H1 (cell line): ENCODE data around the gene CEACAM16. TPM values are rescaled to one million over a fixed set of nuclear protein-coding genes. Genes with fewer than 3 reads are reported as not detected.

ENCODE experiments used
- CTCF ChIA-PET: fragments of 300-600 bp; sonication (Branson Sonifier 250); formaldehyde crosslinking; loops from one replicate; lab custom pipeline; 2021; ENCODE audit not compliant: partially characterized antibody; lab: Charles Lee
- POLR2A ChIA-PET: fragments of 300-600 bp; sonication (Branson Sonifier 250); formaldehyde crosslinking; loops from one replicate; lab custom pipeline; 2021; ENCODE audit warnings: inconsistent platforms; ENCODE audit not compliant: partially characterized antibody; lab: Charles Lee
- DNase-seq, 2 experiments: peaks; one replicate each; pipeline versions ENCODE4 v3.0.0 to v3.0.0-alpha.2; 2010 to 2022; ENCODE audit warnings: low spot score in 2 of 2, low read depth in 1 of 2, mixed read lengths in 1 of 2
- FAIRE-seq: peaks from 2 replicates; lab custom pipeline; 2011; peaks lifted over from hg19 to GRCh38; lab: Jason Lieb, UNC
- H2AFZ ChIP-seq: 2 replicates; pipeline ENCODE4 v1.8.1; 2012; ENCODE audit warnings: low read length, inconsistent platforms
- H2AK5ac ChIP-seq: 2 replicates; pipeline ENCODE4 v1.6.1; 2013; ENCODE audit warnings: low read depth, low read length
- H2BK120ac ChIP-seq: replicated peaks from 2 replicates; pipeline ENCODE3; 2013; ENCODE audit warnings: low read depth, low read length, inconsistent platforms
- H2BK12ac ChIP-seq: 2 replicates; pipeline ENCODE4 v1.6.1; 2013; ENCODE audit warnings: low read depth, low read length
- H2BK15ac ChIP-seq: 2 replicates; pipeline ENCODE4 v1.6.1; 2013; ENCODE audit warnings: low read length
- H2BK20ac ChIP-seq: 2 replicates; pipeline ENCODE4 v1.6.1; 2013; ENCODE audit warnings: low read length
- H2BK5ac ChIP-seq: 2 replicates; pipeline ENCODE4 v1.6.1; 2013; ENCODE audit warnings: low read depth, low read length
- H3K14ac ChIP-seq: 2 replicates; pipeline ENCODE4 v1.6.1; 2013; ENCODE audit warnings: inconsistent platforms; ENCODE audit not compliant: insufficient read length
- H3K18ac ChIP-seq: 2 replicates; pipeline ENCODE4 v1.6.1; 2013; ENCODE audit warnings: low read length; ENCODE audit errors: extremely low read depth
- H3K23ac ChIP-seq: 2 replicates; pipeline ENCODE4 v1.6.1; 2013; ENCODE audit warnings: inconsistent platforms; ENCODE audit not compliant: insufficient read length
- H3K23me2 ChIP-seq: 2 replicates; pipeline ENCODE4 v1.6.1; 2013; ENCODE audit warnings: low read depth, low read length
- H3K27ac ChIP-seq: 2 replicates; pipeline ENCODE4 v1.6.1; 2011; ENCODE audit warnings: low read depth, low read length, inconsistent platforms
- H3K27me3 ChIP-seq, 4 experiments: replicated peaks in 1 of 4; 1 replicate in 1 of 4; 2 replicates in 3 of 4; pipeline versions ENCODE4 v1.6.1 to v1.8.1; 2011 to 2013; ENCODE audit warnings: low read length in 3 of 4, mild to moderate bottlenecking in 3 of 4, inconsistent platforms in 2 of 4, mixed read lengths in 2 of 4, moderate library complexity in 1 of 4; ENCODE audit not compliant: control insufficient read depth in 3 of 4, insufficient read depth in 3 of 4; ENCODE audit errors: extremely low read depth in 1 of 4
- H3K36me3 ChIP-seq, 4 experiments: 2 replicates each; pipeline versions ENCODE4 v1.6.1 to v1.8.1; 2011 to 2013; ENCODE audit warnings: mild to moderate bottlenecking in 4 of 4, low read length in 3 of 4, moderate library complexity in 2 of 4, control low read depth in 1 of 4, inconsistent platforms in 1 of 4; ENCODE audit not compliant: insufficient read depth in 4 of 4, control insufficient read depth in 2 of 4
- H3K4ac ChIP-seq: replicated peaks from 2 replicates; pipeline ENCODE3; 2013; ENCODE audit warnings: low read length, low read depth, mixed read lengths, inconsistent platforms; ENCODE audit not compliant: insufficient read length
- H3K4me1 ChIP-seq, 4 experiments: replicated peaks in 1 of 4; 1 replicate in 1 of 4; 2 replicates in 3 of 4; pipeline versions ENCODE4 v1.6.1 to v1.8.1; 2011 to 2013; ENCODE audit warnings: low read length in 3 of 4, inconsistent platforms in 2 of 4, mixed read lengths in 1 of 4; ENCODE audit not compliant: insufficient read depth in 4 of 4, control insufficient read depth in 3 of 4
- H3K4me2 ChIP-seq, 2 experiments: 2 replicates each; pipeline versions ENCODE4 v1.6.1 to v1.8.1; 2011 to 2013; ENCODE audit warnings: low read depth in 2 of 2, low read length in 2 of 2, control low read depth in 1 of 2, inconsistent platforms in 1 of 2, mild to moderate bottlenecking in 1 of 2; ENCODE audit not compliant: insufficient read depth in 1 of 2
- H3K4me3 ChIP-seq, 4 experiments: fragments of 200-600, 300-600 bp in 1 of 4; sonication (generic), shearing (Covaris generic), sonication (Bioruptor Twin) in 1 of 4; 2 replicates each; pipeline versions ENCODE4 v1.5.1 to v1.8.1; 2011 to 2016; ENCODE audit warnings: low read length in 4 of 4, low read depth in 3 of 4, control low read depth in 2 of 4, inconsistent platforms in 2 of 4, mild to moderate bottlenecking in 2 of 4, mixed read lengths in 1 of 4, moderate library complexity in 1 of 4; ENCODE audit not compliant: insufficient read depth in 2 of 4; ENCODE audit errors: extremely low read depth in 1 of 4
- H3K56ac ChIP-seq: replicated peaks from 2 replicates; pipeline ENCODE3; 2013; ENCODE audit warnings: low read depth, mild to moderate bottlenecking, mixed read lengths, low read length, inconsistent platforms; ENCODE audit not compliant: insufficient read length
- H3K79me1 ChIP-seq: 2 replicates; pipeline ENCODE4 v1.6.1; 2013; ENCODE audit warnings: low read depth, low read length, control low read depth
- H3K79me2 ChIP-seq, 2 experiments: 2 replicates each; pipeline versions ENCODE4 v1.6.1 to v1.8.1; 2012 to 2013; ENCODE audit warnings: low read length in 2 of 2, mild to moderate bottlenecking in 2 of 2, inconsistent platforms in 1 of 2; ENCODE audit not compliant: insufficient read depth in 2 of 2, control insufficient read depth in 1 of 2
- H3K9ac ChIP-seq, 4 experiments: replicated peaks in 1 of 4; 1 replicate in 1 of 4; 2 replicates in 3 of 4; pipeline versions ENCODE4 v1.6.1 to v1.8.1; 2011 to 2013; ENCODE audit warnings: low read depth in 3 of 4, low read length in 3 of 4, control low read depth in 2 of 4, mild to moderate bottlenecking in 2 of 4, moderate library complexity in 2 of 4, inconsistent platforms in 1 of 4; ENCODE audit errors: extremely low read depth in 1 of 4
- H3K9me3 ChIP-seq, 2 experiments: 2 replicates each; pipeline versions ENCODE4 v1.6.1 to v1.8.1; 2012 to 2013; ENCODE audit warnings: mild to moderate bottlenecking in 2 of 2, moderate library complexity in 2 of 2, control low read depth in 1 of 2, inconsistent platforms in 1 of 2, low read depth in 1 of 2, low read length in 1 of 2, mixed read lengths in 1 of 2; ENCODE audit not compliant: insufficient read depth in 2 of 2
- H4K20me1 ChIP-seq, 2 experiments: replicated peaks in 1 of 2; 2 replicates each; pipeline versions ENCODE3 to v1.8.1; 2011 to 2013; ENCODE audit warnings: inconsistent platforms in 2 of 2, low read length in 2 of 2, mild to moderate bottlenecking in 1 of 2; ENCODE audit not compliant: insufficient read depth in 2 of 2, control insufficient read depth in 1 of 2
- H4K5ac ChIP-seq: 2 replicates; pipeline ENCODE4 v1.6.1; 2013; ENCODE audit warnings: low read length, low read depth, mixed read lengths, inconsistent platforms; ENCODE audit not compliant: insufficient read length
- H4K8ac ChIP-seq: 2 replicates; pipeline ENCODE4 v1.8.0; 2013; ENCODE audit warnings: mild to moderate bottlenecking, moderate library complexity, low read length, inconsistent platforms; ENCODE audit not compliant: insufficient read depth; ENCODE audit errors: extremely low read depth
- H4K91ac ChIP-seq: replicated peaks from 2 replicates; pipeline ENCODE3; 2013; ENCODE audit warnings: low read length, mixed read lengths, inconsistent platforms; ENCODE audit not compliant: insufficient read length
- ASH2L ChIP-seq: fragments of 200-600, 300-600 bp; sonication (generic); IDR thresholded peaks from one replicate; pipeline ENCODE4 v1.7.1; 2017; ENCODE audit warnings: low read length
- CHD2 ChIP-seq: IDR thresholded peaks from 2 replicates; pipeline ENCODE4 v1.6.1; 2012; ENCODE audit warnings: low read length, improper control_type of control experiment
- JUN ChIP-seq: IDR thresholded peaks from 2 replicates; pipeline ENCODE4 v1.6.1; 2011; ENCODE audit warnings: low read depth, mild to moderate bottlenecking, improper control_type of control experiment, low read length
- WGBS, 2 experiments: shearing (Covaris generic) in 1 of 2; methylation state at CpG; one replicate each; pipeline versions ENCODE4 v1.1.6 to v1.1.7; 2013 to 2015; ENCODE audit warnings: low lambda C conversion rate in 2 of 2, mixed read lengths in 2 of 2, inconsistent platforms in 1 of 2, low coverage in 1 of 2, missing lambda C conversion rate in 1 of 2; ENCODE audit not compliant: insufficient replicate concordance in 2 of 2, insufficient coverage in 1 of 2, insufficient read length in 1 of 2; ENCODE audit errors: extremely low coverage in 1 of 2, missing lambda C conversion rate in 1 of 2; 5-methylcytosine and 5-hydroxymethylcytosine counted together
- polyA plus RNA-seq, 7 experiments: library from polyadenylated mRNA; depleted of rRNA in 3 of 7; stranded (reverse) in 5 of 7; unstranded in 2 of 7; fragments of >200 nt in 5 of 7; fragments of 200-250 nt in 2 of 7; gene quantifications; 1 replicate in 5 of 7; 2 replicates in 1 of 7; 4 replicates in 1 of 7; pipeline versions ENCODE4 v1.2.1 to v1.2.3, GENCODE V29; 2011 to 2013; ENCODE audit warnings: missing spikeins in 2 of 7, mixed read lengths in 2 of 7
- total RNA-seq: library from RNA; stranded (reverse); fragmentation: NEBNext Ultra II Directional; extraction: Animal tissue kit (Norgen Biotek cat#: 25700); gene quantifications from 2 replicates; pipeline ENCODE4 v1.2.1, GENCODE V29; 2021

CEACAM16 gene
- total and polyA plus RNA-seq, 2 of the 8 experiments (the other 6 are each of a cell fraction or from before 2014, with no cell fraction given): not detected

DNA sequence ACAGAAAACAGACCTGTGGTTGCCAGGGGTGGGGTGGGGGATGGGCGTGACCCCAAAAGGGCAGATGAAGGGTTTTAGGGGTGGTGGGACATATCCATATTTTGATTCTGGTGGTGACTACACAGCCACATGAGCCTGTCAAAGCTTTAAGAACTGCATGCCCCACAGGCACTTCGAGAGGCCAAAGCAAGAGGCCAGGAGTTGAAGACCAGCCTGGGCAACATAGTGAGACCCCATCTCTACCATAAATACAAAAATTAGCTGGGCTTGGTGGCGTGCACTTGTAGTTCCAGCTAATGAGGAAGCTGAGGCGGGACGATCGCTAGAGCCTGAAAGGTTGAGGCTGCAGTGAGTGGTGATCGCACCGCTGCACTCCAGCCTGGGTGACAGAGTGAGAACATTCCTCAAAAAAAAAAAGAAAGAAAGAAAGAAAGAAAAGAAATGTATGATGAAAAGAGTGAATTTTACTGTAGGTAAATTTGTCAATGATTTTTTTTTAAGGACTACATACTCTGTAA is 30.6 kb downstream of the CEACAM16 start:
- Histone ChIP-seq H2BK120ac (no peak overlapping the region), H4K20me1 (no peaks in the 10 kb centered on the region), H3K9me3 (no peaks in the 10 kb centered on the region), H4K8ac (no peak overlapping the region), H3K56ac (no peak overlapping the region), H3K14ac (no peak overlapping the region), H3K4ac (no peak overlapping the region), H2BK15ac (no peak overlapping the region), H4K91ac (no peak overlapping the region), H3K4me3 (no peak overlapping the region), H3K27ac (no peak overlapping the region), H4K5ac (no peak overlapping the region), H3K23me2 (no peaks in the 10 kb centered on the region), H2AFZ (no peak overlapping the region), H3K9ac (no peak overlapping the region), H2BK5ac (no peak overlapping the region), H3K27me3 (no peaks in the 10 kb centered on the region; a peak in 1 of 7 replicates), H2AK5ac (no peak overlapping the region), H3K4me2 (no peak overlapping the region), H3K18ac (no peak overlapping the region), H3K79me2 (no peaks in the 10 kb centered on the region), H3K4me1 (no peaks in the 10 kb centered on the region), H3K79me1 (no peaks in the 10 kb centered on the region), H2BK12ac (no peak overlapping the region), H3K23ac (no peak overlapping the region), H3K36me3 (no peaks in the 10 kb centered on the region), H2BK20ac (no peak overlapping the region)
- TF ChIP-seq CHD2 (no peak), ASH2L (no peak), JUN (no peak)
- ChIA-PET CTCF (interaction anchor here (0.7 to 20.6 kb wide), 11 partner anchors 11 to 159 kb away, joined by 3 to 468 read pairs (median 4); partner anchors contain the start of genes BCAM and NECTIN2), POLR2A (interaction anchor here (0.7 to 2.3 kb wide), 2 partner anchors 22 to 128 kb away, joined by 3 to 4 read pairs; no protein-coding TSS in a partner anchor)
- no peak for FAIRE-seq
- 94% methylated on average over 8 of the region's 8 CpGs; no CpG with 5 or more reads in 1 of the 2 experiments for WGBS, 2 experiments
- DNase-seq: no peak
